Measurements from ENCODE around the gene SPATA2.
A peak's percentile ranks its signal among the peaks of the same experiment; 100 is the strongest.

DNA sequence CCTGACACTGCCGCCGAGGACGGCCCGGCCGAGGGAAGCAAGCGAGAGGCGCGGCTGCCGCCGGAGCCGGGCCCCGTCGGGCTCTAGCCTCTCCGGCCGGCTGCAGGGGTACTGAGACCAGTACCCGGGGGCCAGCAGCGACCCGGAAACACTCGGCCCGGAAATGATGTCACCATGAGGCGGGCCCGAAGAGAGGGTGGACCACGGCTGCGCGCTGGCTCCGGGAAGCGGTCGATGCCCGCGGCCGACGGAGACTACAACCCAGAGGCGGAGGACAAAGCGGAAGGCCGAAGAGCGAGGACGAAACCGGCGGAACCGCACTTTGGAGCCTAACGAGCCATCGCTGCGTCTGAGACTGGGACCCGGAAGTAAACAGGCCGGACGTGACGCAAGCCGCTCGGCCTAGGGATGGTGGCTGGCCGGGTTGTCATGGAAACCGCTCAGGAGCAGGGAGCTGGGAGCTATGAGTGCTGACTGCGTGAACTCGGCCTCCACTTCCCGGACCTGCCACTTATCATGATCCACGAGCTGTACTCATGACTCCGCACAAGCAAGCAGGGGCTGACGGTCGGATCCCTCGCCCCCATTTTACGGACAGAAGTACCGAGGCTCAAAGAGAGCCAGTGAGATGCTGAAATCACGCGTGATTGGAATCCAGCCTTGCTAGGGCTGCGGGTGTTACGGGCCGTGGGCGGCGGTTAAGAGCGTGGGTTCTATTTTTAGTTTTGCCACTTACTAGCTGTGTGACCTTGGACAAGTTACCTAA, at the start of gene SPATA2:
- TF ChIP-seq POLR2AphosphoS5 (IDR thresholded peaks at IDR 0.05; ENCODE audit: insufficient read depth in 1 of 2, low read depth in 1 of 2) (peak; percentile 68 to 83), POLR2A (IDR thresholded peaks at IDR 0.05) (peak in 1 of 2 donors; percentile 21)
- TF ChIP-seq, protein P1, sequence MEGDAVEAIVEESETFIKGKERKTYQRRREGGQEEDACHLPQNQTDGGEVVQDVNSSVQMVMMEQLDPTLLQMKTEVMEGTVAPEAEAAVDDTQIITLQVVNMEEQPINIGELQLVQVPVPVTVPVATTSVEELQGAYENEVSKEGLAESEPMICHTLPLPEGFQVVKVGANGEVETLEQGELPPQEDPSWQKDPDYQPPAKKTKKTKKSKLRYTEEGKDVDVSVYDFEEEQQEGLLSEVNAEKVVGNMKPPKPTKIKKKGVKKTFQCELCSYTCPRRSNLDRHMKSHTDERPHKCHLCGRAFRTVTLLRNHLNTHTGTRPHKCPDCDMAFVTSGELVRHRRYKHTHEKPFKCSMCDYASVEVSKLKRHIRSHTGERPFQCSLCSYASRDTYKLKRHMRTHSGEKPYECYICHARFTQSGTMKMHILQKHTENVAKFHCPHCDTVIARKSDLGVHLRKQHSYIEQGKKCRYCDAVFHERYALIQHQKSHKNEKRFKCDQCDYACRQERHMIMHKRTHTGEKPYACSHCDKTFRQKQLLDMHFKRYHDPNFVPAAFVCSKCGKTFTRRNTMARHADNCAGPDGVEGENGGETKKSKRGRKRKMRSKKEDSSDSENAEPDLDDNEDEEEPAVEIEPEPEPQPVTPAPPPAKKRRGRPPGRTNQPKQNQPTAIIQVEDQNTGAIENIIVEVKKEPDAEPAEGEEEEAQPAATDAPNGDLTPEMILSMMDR (IDR thresholded peaks at IDR 0.05) = no peak
